ENCODE results near the gene KRTAP10-12. TPM values are rescaled to one million over a fixed set of nuclear protein-coding genes. Genes with fewer than 3 reads are reported as not detected.

Gene KRTAP10-12
- total RNA-seq, 1 donor from 2014 or later = not detected

DNA sequence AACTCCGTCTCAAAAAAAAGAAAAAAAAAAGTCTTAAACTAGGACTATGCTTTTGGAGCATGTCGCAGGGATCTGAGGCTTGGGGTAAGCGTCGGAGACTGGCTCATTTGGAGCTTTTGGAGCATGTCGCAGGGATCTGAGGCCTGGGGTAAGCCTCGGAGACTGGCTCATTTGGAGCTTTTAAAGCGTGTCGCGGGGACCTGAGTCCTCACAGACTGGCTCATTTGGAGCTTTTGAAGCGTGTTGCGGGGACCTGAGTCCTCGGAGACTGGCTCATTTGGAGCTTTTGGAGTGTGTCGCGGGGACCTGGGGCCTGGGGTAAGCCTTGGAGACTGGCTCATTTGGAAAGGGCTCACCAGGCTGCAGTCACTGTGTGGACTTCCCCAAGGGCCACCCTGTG lies 28.0 kb downstream of the KRTAP10-12 start:
- DNase-seq (ENCODE audit: missing footprints) = no peak
- intact Hi-C loops (cut with DNase I) = no loop called here
- no peak for ATAC-seq

DNA sequence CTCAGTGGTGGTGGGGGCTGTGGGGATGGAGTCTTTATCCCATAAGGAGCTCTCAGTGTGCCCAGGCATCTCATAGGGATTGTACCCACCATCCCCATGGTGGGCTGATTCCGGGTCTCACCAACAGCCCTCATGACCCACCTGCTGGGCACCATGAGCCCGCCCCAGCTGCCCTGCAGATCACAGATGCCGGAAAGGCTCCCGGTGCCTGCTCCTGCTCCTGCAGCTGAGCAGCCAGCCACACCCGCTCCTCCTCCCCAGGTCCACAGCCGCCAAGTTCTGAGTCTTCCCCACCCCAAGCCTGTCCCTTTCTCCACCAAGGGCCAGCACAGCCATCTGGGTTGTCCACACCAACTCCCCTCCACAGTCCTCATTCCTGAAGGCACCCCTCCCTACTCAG lies 29.9 kb downstream of the KRTAP10-12 start:
- DNase-seq (ENCODE audit: missing footprints) (no peak), ATAC-seq (no peak)
- intact Hi-C loops (cut with DNase I) = no loop called here

DNA sequence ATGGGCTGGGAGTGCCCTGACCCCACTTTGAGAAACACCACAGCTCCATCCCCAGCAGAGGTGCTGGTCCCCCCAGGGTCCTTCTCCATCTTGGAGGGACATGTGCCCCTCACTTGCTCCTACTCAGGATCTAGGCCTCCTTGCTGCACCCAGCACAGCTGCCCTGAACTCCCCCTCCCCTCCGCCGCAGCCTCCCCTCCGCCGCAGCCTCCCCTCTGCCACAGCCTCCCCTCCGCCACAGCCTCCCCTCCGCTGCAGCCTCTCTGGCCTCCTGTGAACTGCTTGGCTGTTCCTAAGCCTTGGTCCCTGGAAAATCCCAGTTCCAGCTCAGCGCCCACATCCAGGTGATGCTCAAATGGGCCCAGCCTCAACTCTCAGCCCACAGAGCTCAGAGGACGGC lies 30.3 kb downstream of the KRTAP10-12 start:
- intact Hi-C loops (cut with DNase I) = no loop called here
- no peak for DNase-seq (ENCODE audit: missing footprints)
- no peak for ATAC-seq

DNA sequence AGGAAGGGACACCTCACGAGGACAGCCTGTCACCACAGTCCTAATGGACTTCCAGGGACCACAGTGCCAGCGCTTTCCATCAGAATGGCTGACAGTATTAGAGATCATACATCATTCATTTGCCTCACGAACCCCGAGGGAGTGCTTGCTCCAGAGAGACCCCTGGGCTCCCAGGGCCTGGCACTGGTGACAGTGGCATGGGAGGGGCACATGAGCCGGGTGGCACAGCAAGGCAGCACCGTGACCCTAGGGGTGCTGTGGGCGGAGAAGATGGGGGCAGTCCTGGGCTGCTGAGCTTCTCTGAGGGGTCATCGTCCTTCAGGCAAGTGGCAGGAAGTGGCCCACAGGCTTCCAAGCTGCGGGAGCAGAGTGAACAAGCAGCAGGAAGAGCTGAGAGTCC lies 30.8 kb downstream of the KRTAP10-12 start:
- ATAC-seq (no peak), DNase-seq (ENCODE audit: missing footprints) (no peak)
- intact Hi-C loops (cut with DNase I) = no loop called here

DNA sequence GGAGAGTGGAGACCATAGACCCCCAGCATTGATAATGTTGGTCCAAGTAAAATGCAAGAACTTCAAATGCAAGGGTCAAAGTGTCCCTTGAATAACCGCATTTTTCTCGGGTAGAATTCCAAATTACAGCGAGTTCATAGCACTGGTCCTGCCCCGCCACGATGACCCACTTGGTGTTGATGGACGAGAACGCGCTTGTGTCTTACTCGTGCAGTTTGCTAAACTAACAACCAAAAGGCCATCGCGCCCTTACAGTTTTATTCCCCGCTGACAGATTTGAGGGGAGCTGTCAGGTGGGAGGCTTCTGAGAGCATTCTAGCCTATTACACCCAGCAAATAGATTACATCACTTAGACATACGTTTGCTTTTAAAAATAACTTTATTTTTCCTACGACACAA lies 31.7 kb downstream of the KRTAP10-12 start:
- intact Hi-C loops (cut with DNase I) = no loop called here
- no peak for ATAC-seq

DNA sequence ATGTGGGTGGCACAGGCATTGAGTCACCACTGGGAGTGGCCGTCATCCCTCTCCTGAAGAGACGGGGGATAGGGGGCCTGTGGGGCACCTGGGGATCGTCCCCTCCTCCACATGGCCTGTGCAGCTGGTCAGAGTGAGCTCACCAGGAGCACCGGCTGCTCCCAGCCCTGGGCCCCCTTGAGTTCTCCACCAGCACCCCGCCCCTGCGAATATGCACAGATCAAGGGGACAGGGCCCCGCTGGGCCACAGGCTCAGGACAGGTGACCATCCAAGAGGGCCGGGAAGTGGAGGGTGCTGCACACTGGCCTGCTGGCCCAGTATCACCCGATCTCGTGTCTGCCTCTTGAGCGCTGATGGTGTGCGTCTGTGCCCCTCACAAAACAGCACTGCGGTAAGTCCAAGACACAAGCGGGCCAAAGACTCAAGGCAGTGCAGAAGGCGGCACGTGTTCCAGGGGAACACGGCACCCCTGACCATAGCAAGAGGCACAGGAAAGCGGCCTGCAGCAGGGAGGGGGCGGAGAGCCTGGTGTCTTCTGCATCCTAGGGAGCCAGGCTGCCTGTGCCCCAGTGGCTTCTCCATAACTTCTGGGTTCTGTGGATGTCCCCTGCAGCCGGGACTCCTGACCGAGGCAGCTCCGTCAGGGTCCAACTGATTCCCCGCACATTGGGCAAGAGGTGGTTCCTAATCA lies 32.5 kb downstream of the KRTAP10-12 start:
- intact Hi-C loops (cut with DNase I) = no loop called here
- no peak for ATAC-seq
- no peak for DNase-seq (ENCODE audit: missing footprints)

More for the DNA sequence above, 31.7 kb downstream of the KRTAP10-12 start:
- DNase-seq (ENCODE audit: missing footprints) = no peak

DNA sequence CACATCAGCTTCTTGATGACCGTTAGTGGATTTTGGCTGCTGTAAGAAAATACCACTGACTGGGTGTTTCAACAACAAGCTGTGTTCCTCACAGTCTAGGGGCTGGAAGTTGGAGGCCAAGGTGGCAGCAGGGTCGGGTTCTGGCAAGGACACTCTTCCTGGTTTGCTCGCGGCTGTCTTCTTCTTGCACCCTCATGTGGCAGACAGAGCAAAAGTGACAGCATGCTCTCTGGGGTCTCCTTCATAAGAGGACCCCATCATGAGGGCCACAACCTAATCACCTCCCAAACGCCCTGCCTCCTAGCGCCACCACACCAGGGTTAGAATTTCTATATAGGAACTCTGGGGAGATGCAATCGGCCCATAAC lies 33.0 kb downstream of the KRTAP10-12 start:
- DNase-seq (ENCODE audit: missing footprints) = no peak

DNA sequence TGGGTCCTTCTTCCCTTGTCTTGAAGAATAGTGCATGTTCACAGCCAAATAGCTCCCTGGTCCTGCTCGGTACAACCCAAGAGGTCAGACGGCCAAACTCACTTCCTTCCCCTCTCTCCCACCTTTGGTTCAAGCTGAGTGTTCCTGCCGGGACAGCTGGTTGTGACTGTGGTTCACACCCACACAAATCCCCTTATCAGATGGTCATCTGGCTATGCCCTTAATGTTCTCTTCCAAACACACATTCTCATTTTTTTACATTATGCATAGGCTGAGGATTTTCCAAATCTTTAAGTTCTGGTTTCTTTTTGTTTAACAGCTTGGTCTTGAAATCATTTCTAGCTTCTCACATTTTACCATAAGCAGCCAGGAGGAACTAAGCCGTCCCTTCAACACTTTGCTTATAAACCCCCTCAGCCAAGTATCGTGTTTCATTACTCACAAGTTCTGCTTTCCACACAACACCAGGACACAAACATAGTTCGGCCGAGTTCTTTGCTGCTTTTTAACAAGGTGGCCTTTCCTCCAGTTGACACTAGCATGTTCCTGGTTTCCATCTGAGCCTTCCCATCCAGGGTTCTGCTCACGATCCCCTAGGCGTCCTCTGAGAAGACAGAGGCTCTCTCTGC lies 34.1 kb downstream of the KRTAP10-12 start:
- no peak for ATAC-seq
- DNase-seq (ENCODE audit: missing footprints) = no peak
- intact Hi-C loops (cut with DNase I) = no loop called here

More for the DNA sequence above, 33.0 kb downstream of the KRTAP10-12 start:
- no peak for ATAC-seq
- intact Hi-C loops (cut with DNase I) = no loop called here

DNA sequence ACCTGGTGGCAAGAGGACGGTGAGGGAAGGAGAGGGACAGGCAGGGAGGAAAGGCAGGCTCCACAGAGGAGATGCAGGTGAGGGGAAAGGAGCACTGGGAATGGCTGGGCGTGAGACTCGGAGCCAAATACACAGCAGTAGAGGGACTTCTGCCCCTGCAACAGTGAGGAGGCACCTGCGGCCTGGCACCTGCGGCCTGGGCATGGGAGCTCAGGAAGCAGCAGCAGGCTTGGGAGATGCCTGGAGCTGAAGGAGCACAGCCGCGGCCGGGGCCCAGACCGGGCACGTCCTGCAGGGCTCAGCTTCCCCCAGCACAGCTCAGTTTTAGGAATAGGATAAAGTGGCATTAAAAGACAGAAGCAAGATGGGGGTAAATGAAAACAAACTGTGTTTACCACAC lies 35.3 kb downstream of the KRTAP10-12 start:
- ATAC-seq (no peak), DNase-seq (ENCODE audit: missing footprints) (no peak)
- intact Hi-C loops (cut with DNase I) = no loop called here

DNA sequence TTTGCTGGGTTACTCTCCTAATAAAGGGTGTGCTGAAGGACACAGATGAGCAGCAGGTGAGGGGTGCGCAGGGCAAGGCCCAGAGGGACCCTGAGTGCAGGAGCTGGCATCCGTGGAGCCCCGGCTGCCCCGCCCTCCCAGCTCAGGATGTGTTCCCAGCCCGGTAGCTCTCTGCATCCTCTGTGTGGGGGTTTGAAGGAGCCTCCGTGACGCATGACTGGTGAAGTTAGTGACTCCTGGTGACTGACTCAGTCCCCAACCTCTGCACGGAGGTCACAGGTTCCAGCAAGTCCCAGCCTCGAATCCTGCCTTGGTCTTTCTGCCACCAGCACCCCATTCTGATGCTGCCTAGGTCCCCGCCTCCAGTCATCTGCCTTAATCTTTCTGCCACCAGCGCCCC lies 36.0 kb downstream of the KRTAP10-12 start:
- ATAC-seq = no peak
- intact Hi-C loops (cut with DNase I) = no loop called here
- no peak for DNase-seq (ENCODE audit: missing footprints)

DNA sequence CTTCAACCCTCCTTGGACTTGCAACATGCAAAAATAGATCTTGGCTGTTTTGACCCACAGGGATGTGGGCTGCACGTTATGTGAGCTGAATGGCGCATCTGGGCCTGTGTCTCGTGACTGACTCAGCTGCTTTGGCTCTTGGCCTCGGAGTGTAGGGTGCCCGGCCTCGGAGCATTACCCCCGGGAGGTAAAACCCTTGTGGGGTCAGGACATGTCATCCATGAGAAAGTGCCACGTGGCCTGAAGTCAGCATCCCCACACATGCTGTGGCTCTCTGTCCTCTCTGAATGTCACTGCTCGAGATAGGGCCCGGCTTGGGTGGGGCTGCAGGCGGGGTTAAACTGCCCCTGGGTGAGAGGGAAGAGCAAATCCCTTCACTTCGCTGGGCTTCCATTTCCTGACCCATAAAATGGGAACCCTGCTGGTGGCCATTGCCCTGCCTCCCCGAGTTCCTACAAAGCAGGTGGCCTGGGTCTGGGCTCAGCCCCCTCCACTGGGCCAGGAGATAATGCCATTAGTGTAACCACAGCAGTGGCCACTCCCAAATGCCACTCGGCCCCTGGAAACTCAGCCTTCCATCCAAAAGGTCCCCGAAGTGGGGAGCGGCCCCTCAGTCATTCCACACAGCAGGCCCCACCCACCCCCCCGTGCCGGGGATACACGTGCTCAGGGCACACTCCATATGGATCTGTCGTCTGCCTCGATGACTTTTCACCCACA lies 37.2 kb downstream of the KRTAP10-12 start:
- ATAC-seq (no peak), DNase-seq (ENCODE audit: missing footprints) (no peak)
- intact Hi-C loops (cut with DNase I) = no loop called here

DNA sequence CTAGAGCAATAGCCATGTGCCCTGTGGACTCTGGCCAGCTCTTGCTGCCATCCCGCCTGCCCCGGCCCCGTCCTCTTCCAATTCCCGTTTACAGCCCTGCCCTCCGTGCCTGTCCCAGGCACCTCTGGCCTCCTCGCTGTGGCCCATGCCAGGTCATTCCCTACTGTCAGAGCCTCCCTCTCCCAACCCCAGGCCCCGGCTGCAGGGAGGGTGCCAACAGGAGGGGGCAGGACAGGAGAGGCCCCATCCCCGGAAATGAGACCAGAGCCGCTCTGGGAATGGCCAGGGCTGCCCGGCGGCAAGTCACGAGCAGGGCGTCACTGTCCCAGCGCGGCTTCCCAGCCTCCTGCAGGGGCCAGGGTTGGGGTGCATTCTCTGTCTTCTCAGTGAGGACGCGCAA lies 37.9 kb downstream of the KRTAP10-12 start:
- ATAC-seq (no peak), DNase-seq (ENCODE audit: missing footprints) (no peak)
- intact Hi-C loops (cut with DNase I) = no loop called here

DNA sequence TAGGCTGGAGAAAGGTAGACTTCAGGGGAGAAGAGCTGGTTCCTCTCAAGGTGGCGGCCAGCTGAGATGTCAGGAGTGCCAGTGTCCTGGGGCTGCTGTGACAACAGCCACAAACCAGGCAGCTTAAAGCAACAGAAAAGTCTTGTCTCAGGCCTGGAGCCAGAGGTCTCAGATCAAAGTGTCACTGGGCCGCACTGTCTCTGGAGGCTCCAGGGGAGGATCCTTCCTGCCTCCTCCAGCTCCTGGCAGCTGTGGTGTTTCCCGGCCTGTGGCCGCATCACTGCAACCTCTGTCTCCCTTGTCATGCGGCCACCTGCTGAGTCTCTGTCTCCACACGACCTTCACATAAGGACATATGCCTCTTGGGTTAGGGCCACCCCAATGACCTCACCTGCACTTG lies 38.8 kb downstream of the KRTAP10-12 start:
- intact Hi-C loops (cut with DNase I) = no loop called here

DNA sequence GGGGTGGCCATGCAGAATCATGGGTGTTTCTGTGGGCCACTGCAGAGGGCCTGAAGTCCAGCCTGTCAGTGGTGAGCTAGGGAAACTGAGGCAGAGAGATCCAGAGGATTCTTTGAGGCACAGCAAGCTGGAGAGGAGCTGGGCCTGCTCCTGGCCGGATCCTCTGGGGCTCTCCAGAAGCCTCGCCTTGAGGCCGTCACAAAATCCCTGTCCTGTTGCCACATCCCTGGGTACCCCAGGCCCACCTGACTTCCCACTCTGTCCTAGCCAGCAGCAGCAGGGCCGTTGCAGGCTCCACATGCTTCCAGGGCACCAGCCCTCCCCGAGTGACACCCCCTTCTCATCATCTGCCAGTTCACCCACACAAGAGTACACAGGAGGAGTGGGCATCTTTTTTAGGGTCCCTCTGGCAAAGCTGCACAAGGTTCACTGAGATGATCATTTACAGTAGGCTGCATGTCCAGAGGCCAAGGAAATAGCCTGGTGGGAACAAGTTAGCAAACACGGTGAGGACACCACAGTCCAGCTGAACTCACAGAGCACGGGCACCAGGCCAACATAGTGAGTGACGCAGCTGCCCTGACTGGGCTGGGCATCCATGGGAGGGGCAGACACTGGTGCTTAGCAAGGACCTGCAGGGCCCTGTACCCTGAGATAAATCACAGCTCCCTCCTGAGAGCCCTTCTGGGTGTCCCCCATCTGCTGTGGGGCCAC lies 39.5 kb downstream of the KRTAP10-12 start:
- ATAC-seq (no peak), DNase-seq (ENCODE audit: missing footprints) (no peak)
- intact Hi-C loops (cut with DNase I) = no loop called here

More for the DNA sequence above, 38.8 kb downstream of the KRTAP10-12 start:
- ATAC-seq (no peak), DNase-seq (ENCODE audit: missing footprints) (no peak)

DNA sequence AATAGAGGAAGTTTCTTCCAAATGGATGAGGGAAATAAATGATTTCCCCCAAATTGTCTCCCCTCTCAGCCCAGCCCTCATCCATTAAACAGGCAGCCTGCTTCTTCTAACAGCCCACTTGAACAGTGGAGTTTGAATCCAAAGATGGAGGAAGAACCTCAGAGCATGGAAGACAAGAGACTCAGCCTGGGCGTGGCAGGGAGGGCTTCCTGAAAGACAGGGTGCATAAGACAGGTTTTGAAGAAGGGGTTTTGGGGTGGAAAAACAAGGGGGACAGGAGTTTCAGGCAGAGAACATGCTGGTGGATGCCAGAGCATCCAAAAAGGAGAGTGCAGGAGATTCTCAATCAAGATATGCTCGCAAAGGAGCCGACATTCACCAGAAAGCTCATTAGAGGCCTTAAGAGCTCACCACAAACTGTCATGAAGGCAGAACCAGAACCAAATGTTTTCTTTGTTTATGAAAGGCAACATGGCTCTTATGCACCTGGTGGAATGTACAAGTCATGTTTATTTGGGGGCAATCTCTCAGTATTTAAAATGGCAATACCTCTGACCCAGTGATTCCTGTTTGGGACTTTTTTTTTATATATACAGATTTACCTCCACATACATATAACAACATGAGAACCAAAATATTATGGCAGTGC lies 40.9 kb downstream of the KRTAP10-12 start:
- DNase-seq (ENCODE audit: missing footprints) = no peak
- intact Hi-C loops (cut with DNase I) = no loop called here
- ATAC-seq = no peak

DNA sequence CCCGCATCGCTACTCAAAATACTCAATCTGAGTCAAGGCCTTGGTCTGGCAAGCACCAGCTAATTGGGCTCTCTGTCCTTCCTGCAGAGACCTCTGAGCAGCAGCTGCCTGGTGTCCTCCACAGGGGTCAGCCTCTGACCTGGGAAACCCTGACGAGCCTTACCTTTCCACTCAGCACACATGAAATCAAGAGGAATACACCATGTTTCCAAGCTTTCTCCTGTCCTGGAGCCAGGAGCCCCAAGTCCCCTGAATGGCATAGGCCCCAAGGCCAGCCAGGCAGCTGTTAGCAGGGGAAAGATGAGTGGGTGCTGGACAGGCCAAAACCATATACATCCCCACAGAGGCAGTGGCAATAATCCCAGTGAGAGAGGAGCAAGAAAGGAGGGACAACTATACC lies 41.6 kb downstream of the KRTAP10-12 start:
- intact Hi-C loops (cut with DNase I) = no loop called here
- DNase-seq (ENCODE audit: missing footprints) (no peak), ATAC-seq (no peak)

DNA sequence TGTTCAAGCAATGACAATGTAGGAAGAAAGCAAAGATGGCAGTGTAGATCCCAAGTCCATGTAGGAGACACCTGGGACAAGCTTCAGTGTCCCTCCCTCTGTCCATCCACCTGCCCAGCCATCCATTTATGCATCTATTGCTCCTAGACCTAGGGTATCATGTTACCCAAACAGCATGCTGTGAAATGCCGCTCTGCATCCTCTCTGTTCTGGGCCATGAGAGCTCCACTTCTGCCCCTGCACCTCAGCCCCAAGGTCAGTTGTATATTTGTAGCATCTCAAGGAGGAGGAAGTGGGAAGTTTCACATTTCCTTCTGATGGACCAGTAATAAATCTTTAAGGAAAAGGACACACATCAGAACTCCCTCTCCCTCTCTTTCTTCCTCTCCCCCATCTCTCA lies 42.3 kb downstream of the KRTAP10-12 start:
- DNase-seq (ENCODE audit: missing footprints) (no peak), ATAC-seq (no peak)
- intact Hi-C loops (cut with DNase I) = no loop called here

DNA sequence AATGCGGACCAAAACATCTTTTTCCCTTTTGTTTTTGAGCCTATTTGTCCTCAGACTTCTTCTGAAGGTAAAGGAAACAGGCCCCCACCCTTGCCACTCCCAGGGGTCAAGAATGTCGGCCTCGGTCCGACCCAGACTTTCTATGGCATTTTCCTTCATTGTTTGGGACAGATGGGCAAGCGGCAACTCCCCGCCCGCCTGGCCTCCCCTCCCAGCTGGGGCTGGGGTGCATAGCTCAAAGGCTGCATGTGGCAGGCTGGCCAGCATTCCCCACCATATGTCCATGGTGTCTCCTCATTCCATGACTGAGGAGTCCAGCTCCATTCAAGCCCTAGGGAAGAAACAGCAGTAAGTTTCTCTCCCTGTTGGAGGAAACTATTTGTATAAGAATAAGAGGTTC lies 43.8 kb downstream of the KRTAP10-12 start:
- no peak for DNase-seq (ENCODE audit: missing footprints)
- ATAC-seq = no peak
- intact Hi-C loops (cut with DNase I) = loop anchor here (10.0 kb wide), 2 partner anchors 126 to 226 kb away; partner anchors contain the start of gene KRTAP10-8

DNA sequence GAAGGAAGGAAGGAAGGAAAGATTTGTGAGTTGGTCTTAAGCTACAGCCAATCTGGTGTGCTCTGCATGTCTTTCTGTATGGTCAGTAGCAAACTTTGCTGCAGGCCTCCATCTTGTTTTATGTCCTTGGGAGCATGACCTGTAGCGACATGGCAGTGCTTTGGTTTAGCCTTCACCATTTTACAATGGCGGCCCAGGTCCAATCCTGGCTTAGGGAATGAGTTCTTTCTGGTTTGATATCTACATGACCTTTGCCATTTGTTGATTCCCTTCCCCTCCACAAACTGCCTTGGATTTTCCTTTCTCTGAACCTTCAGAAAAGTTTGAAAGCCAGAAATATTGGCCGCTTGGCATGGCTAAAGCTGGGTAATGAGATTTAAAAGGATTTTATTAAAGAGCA lies 44.9 kb downstream of the KRTAP10-12 start:
- intact Hi-C loops (cut with DNase I) = loop anchor here (10.0 kb wide), 2 partner anchors 127 to 227 kb away; partner anchors contain the start of gene KRTAP10-8
- no peak for DNase-seq (ENCODE audit: missing footprints)
- ATAC-seq = no peak

Data from Right ventricle myocardium inferior (tissue), 1 donor.